BE2C (cell line): ENCODE measurements around the gene CUEDC1.

Experiments
- DNase-seq: peaks from one replicate; pipeline ENCODE4 v3.0.0-alpha.2; 2020
- H3K27me3 ChIP-seq: fragments of 250-450 bp; sonication (Bioruptor Pico); 2 replicates; pipeline ENCODE4 v1.5.1; 2020; ENCODE audit warnings: mild to moderate bottlenecking
- H3K36me3 ChIP-seq: fragments of 250-450 bp; sonication (Bioruptor Pico); 2 replicates; pipeline ENCODE4 v1.5.1; 2020; ENCODE audit warnings: mild to moderate bottlenecking
- H3K4me1 ChIP-seq: fragments of 250-450 bp; sonication (Bioruptor Pico); 2 replicates; pipeline ENCODE4 v1.5.1; 2020
- H3K4me3 ChIP-seq: 2 replicates; pipeline ENCODE4 v1.5.1; 2011; ENCODE audit warnings: low read depth, low read length
- H3K9me3 ChIP-seq: fragments of 250-450 bp; sonication (Bioruptor Pico); 2 replicates; pipeline ENCODE4 v1.5.1; 2020
- TF ChIP-seq, protein P1 (sequence below): IDR thresholded peaks from 2 replicates; pipeline ENCODE4 v1.5.1; 2012; ENCODE audit warnings: mild to moderate bottlenecking, low read depth, low read length

CUEDC1 gene

DNA sequence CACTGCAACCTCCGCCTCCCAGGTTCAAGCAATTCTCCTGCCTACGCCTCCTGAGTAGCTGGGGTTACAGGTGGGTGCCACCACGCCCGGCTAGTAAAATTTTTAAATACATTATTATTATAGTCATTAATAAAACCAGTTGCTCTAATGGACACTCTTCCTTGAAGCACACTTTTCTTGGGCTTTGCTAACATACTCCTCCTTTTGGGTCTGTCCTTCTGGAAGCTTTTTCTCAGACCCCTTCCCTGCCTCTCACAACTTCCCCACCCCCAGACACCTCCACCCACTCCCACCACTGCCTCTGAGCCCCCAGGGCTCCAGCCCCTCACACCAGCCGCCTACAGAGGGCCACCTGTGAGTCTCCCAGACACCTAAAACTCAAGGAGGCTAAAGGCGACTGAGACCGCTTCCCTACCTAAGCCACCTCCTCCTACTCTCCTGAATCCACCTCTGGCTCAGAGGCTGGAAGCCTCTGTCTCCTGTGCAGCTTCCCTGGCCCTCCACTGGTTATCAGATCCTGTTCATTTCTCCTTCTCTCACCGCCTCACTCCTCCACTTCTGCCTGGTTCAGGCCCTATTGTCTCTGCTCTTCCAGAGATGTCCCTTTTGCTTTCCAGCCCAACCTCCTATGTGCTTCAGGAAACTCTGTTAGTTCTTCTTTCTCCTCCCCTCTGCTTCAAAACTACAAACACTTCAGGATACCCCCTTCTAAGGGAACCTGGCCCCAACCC, 2.1 kb upstream of the CUEDC1 start:
- peaks cover 4% of the 10 kb centered on the region for H3K27me3 ChIP-seq
- no peak for DNase-seq
- H3K4me3 ChIP-seq = no peak overlapping the region
- no peaks in the 10 kb centered on the region for H3K9me3 ChIP-seq
- TF ChIP-seq, protein P1, sequence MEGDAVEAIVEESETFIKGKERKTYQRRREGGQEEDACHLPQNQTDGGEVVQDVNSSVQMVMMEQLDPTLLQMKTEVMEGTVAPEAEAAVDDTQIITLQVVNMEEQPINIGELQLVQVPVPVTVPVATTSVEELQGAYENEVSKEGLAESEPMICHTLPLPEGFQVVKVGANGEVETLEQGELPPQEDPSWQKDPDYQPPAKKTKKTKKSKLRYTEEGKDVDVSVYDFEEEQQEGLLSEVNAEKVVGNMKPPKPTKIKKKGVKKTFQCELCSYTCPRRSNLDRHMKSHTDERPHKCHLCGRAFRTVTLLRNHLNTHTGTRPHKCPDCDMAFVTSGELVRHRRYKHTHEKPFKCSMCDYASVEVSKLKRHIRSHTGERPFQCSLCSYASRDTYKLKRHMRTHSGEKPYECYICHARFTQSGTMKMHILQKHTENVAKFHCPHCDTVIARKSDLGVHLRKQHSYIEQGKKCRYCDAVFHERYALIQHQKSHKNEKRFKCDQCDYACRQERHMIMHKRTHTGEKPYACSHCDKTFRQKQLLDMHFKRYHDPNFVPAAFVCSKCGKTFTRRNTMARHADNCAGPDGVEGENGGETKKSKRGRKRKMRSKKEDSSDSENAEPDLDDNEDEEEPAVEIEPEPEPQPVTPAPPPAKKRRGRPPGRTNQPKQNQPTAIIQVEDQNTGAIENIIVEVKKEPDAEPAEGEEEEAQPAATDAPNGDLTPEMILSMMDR = no peak
- peaks cover 2% of the 10 kb centered on the region; the same call in 1 of the 2 replicates for H3K4me1 ChIP-seq
- no peaks in the 10 kb centered on the region for H3K36me3 ChIP-seq

- Histone ChIP-seq H3K36me3 (no peaks in the 10 kb centered on the region), H3K9me3 (no peaks in the 10 kb centered on the region), H3K4me3 (no peak overlapping the region), H3K27me3 (peaks cover 4% of the 10 kb centered on the region), H3K4me1 (peaks cover 2% of the 10 kb centered on the region; the same call in 1 of the 2 replicates)
- TF ChIP-seq, protein P1 = no peak
- no peak for DNase-seq
These were observed 1.3 kb upstream of the CUEDC1 start for GRCh38 chr17:57956291-57957119.

- peak; percentile 79 for DNase-seq
These were observed 622 bp downstream of the CUEDC1 start for GRCh38 chr17:57954397-57955182.

GRCh38 chr17:57953705-57954396, 1.4 kb downstream of the CUEDC1 start:
- no peaks in the 10 kb centered on the region for H3K9me3 ChIP-seq
- H3K36me3 ChIP-seq = no peaks in the 10 kb centered on the region
- no peak for DNase-seq
- peaks cover 4% of the 10 kb centered on the region for H3K27me3 ChIP-seq
- peak overlapping the region; percentile 65 for H3K4me3 ChIP-seq
- TF ChIP-seq, protein P1 = no peak
- peaks cover 2% of the 10 kb centered on the region; the same call in 1 of the 2 replicates for H3K4me1 ChIP-seq

More at GRCh38 chr17:57954397-57955182, 622 bp downstream of the CUEDC1 start:
- no peaks in the 10 kb centered on the region for H3K36me3 ChIP-seq
- H3K4me1 ChIP-seq = peaks cover 2% of the 10 kb centered on the region; the same call in 1 of the 2 replicates
- peak overlapping the region; percentile 65 for H3K4me3 ChIP-seq
- TF ChIP-seq, protein P1 = no peak
- no peaks in the 10 kb centered on the region for H3K9me3 ChIP-seq
- peaks cover 4% of the 10 kb centered on the region for H3K27me3 ChIP-seq

DNA sequence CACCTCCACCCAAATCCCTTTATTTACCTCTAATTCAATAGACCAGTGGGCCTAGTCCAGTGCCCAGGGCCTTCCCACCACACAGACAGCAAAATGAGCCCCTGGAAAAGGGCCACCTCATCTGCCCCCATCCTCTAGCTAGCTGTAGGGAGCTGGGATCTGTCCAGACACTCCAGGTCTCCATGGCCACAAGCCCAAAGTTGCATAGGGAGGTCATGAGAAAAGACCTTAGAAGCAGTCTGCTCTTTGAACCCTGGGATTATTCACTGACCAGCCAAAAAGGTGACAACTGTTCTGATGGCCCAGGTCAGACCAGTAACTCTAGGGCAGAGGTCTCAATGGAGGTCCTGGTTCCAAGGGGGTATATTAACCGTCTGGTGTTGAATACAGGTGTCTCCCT, 2.0 kb downstream of the CUEDC1 start:
- TF ChIP-seq, protein P1 = no peak
- H3K9me3 ChIP-seq = no peaks in the 10 kb centered on the region
- no peak for DNase-seq
- peaks cover 4% of the 10 kb centered on the region for H3K27me3 ChIP-seq
- H3K36me3 ChIP-seq = no peaks in the 10 kb centered on the region
- no peak overlapping the region for H3K4me3 ChIP-seq
- H3K4me1 ChIP-seq = peaks cover 2% of the 10 kb centered on the region; the same call in 1 of the 2 replicates
